ENCODE results near the gene KARS1.

The KARS1 gene

DNA sequence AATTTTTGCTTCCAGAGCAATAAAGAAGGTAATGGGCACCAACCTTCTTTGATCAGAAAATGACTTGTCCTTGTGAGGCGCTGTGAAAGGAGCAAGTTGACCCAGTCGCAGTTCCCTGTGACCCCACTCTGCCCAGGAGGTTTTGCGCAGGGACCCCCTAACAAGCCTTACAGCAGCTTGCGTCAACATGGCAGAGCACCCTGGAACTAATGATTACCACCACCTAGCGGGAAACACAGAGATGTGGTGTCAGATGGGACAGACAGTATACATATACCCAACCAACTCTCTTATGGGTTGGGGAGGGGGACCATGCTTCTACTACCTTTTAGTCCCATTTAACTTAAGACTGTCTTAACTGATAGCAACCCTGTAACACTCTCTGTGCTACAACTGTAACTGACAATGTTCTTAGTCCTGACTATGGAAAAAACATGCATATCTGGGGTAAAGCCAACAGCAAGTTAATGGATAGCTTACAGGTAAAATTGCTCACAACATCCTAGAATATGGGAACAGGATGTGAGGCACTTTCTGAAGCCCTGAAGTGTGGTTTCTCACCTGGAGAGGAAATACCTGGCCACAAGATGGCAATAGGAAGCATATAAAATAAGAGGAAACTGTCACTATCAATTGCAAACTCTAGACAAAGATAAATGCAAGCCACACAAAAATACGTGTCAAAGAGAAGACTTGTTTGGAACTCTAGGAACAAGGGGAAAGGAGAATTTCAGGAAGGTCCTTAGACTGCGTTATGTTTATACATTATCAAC, 3.0 kb downstream of the KARS1 start:
- TF ChIP-seq CTCF (IDR thresholded peaks at IDR 0.05; ENCODE audit: borderline replicate concordance, insufficient read depth, low read depth, low read length), result no peak
- H3K4me3 ChIP-seq (ENCODE audit: low read depth, low read length), result no peak overlapping the region

DNA sequence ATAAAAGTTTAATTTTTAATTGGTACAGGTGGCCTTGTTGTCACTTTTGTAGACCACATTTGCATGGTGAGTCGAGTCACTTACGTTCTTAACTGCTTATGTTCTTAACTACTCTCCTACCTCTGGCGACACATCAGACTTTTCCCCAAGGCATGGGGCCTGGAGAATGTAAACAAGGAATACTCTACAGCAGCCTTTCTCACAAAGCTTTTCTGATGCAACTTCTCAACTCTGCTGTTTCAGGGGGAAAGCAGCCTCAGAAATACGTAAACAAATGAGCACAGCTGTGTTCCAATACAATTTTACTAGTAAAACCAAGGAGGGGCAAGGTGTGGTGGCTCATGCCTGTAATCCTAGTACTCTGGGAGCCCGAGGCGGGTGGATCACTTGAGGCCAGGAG, 6.9 kb downstream of the KARS1 start:
- no peak for TF ChIP-seq CTCF (IDR thresholded peaks at IDR 0.05; ENCODE audit: borderline replicate concordance, insufficient read depth, low read depth, low read length)
- H3K4me3 ChIP-seq (ENCODE audit: low read depth, low read length), result no peak overlapping the region

- H3K4me3 ChIP-seq (ENCODE audit: low read depth, low read length), result no peak overlapping the region
- TF ChIP-seq CTCF (IDR thresholded peaks at IDR 0.05; ENCODE audit: borderline replicate concordance, insufficient read depth, low read depth, low read length), result no peak
These were observed 12.4 kb downstream of the KARS1 start for GRCh38 chr16:75635036-75635435.

GRCh38 chr16:75632857-75633256, 14.6 kb downstream of the KARS1 start:
- H3K4me3 ChIP-seq (ENCODE audit: low read depth, low read length), result no peak overlapping the region
- TF ChIP-seq CTCF (IDR thresholded peaks at IDR 0.05; ENCODE audit: borderline replicate concordance, insufficient read depth, low read depth, low read length), result no peak

DNA sequence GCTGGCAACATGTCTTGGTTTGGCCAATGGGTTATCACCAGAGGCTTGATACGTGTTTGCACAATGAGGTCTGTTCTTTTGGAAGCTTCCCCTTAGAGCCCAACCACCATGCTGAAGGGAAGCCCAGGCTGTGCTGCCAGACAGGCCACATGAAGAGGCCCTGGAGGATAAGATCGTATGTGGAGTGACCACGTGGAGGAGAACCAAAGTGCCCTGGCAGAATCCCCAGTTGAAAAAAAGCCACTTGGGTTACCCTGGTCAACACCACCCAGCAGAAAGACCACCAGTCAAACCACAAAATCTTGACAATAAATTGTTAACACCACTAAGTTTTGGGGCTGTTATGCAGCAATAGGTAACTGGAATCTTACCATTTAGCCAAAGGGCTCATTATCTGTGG, 17.4 kb downstream of the KARS1 start:
- H3K4me3 ChIP-seq (ENCODE audit: low read depth, low read length), result no peak overlapping the region
- no peak for TF ChIP-seq CTCF (IDR thresholded peaks at IDR 0.05; ENCODE audit: borderline replicate concordance, insufficient read depth, low read depth, low read length)

GRCh38 chr16:75629132-75629531, 18.3 kb downstream of the KARS1 start:
- H3K4me3 ChIP-seq (ENCODE audit: low read depth, low read length), result no peak overlapping the region
- TF ChIP-seq CTCF (IDR thresholded peaks at IDR 0.05; ENCODE audit: borderline replicate concordance, insufficient read depth, low read depth, low read length), result no peak

DNA sequence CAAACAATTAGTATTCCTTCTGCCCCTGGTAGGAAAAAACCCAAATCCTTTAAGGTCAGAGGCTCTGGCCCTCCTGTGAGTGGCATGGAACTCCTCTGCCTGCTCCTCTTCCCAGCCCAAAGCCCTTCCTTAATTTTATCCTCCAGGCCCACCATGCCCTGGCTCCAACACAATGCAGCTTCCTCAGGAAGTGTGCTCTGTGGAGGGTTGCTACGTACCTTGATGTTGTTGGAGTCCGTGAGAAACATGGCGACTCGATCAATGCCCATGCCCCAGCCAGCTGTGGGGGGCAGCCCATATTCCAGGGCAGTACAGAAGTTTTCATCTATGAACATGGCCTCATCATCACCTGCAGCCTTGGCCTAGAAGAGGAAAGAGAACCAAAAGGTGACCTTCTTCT, 19.1 kb downstream of the KARS1 start:
- no peak overlapping the region for H3K4me3 ChIP-seq (ENCODE audit: low read depth, low read length)
- TF ChIP-seq CTCF (IDR thresholded peaks at IDR 0.05; ENCODE audit: borderline replicate concordance, insufficient read depth, low read depth, low read length), result no peak
